Caco-2 (cell line): ENCODE data around the gene KLHL26. TPM values are rescaled to one million over a fixed set of nuclear protein-coding genes. Genes with fewer than 3 reads are reported as not detected.

Experiments used
- BruUV-seq: library from RNA; stranded (reverse); fragments of 400-500 nt; replicated peaks from 2 replicates; lab custom pipeline; 2021; lab: Mats Ljungman, UMichigan
- CTCF ChIA-PET: fragments of 300-600 bp; sonication (Branson Sonifier 250); formaldehyde crosslinking; loops from one replicate; lab custom pipeline; 2022; ENCODE audit warnings: antibody characterized with exemption; lab: Charles Lee
- POLR2A ChIA-PET: fragments of 300-600 bp; sonication (Branson Sonifier 250); formaldehyde crosslinking; loops from one replicate; lab custom pipeline; 2022; ENCODE audit warnings: antibody characterized with exemption; lab: Charles Lee
- DNase-seq, 2 experiments: peaks; one replicate each; pipeline versions ENCODE4 v3.0.0 to v3.0.0-alpha.2; 2020 to 2022
- H3K27me3 ChIP-seq: replicated peaks from 2 replicates; pipeline ENCODE4 v1.6.0; 2011; ENCODE audit warnings: low read length; ENCODE audit not compliant: control insufficient read depth, insufficient read depth
- H3K36me3 ChIP-seq: 2 replicates; pipeline ENCODE4 v1.5.1; 2011; ENCODE audit warnings: low read length; ENCODE audit not compliant: control insufficient read depth, insufficient read depth
- H3K4me1 ChIP-seq: fragments of 250-450 bp; sonication (Bioruptor Pico); 2 replicates; pipeline ENCODE4 v1.5.1; 2020; ENCODE audit warnings: mild to moderate bottlenecking
- H3K4me3 ChIP-seq: 2 replicates; pipeline ENCODE4 v1.5.1; 2011; ENCODE audit warnings: low read depth, mild to moderate bottlenecking, control low read depth, low read length
- H3K9me3 ChIP-seq: fragments of 250-450 bp; sonication (Bioruptor Pico); 2 replicates; pipeline ENCODE4 v1.5.1; 2020; ENCODE audit warnings: mild to moderate bottlenecking, moderate library complexity
- H3K27ac Mint-ChIP-seq: one replicate; pipeline ENCODE4 v1.8.0; 2022; ENCODE audit warnings: mixed read lengths; ENCODE audit not compliant: unreplicated experiment
- H3K27me3 Mint-ChIP-seq: one replicate; pipeline ENCODE4 v1.8.0; 2022; ENCODE audit warnings: mixed read lengths; ENCODE audit not compliant: insufficient read depth, unreplicated experiment
- H3K36me3 Mint-ChIP-seq: one replicate; pipeline ENCODE4 v1.8.0; 2022; ENCODE audit warnings: mild to moderate bottlenecking, mixed read lengths; ENCODE audit not compliant: insufficient read depth, unreplicated experiment
- H3K4me1 Mint-ChIP-seq: one replicate; pipeline ENCODE4 v1.8.0; 2022; ENCODE audit warnings: low read depth, mixed read lengths; ENCODE audit not compliant: unreplicated experiment
- H3K4me3 Mint-ChIP-seq: one replicate; pipeline ENCODE4 v1.8.0; 2022; ENCODE audit warnings: mild to moderate bottlenecking, moderate library complexity, mixed read lengths; ENCODE audit not compliant: unreplicated experiment
- H3K9me3 Mint-ChIP-seq: one replicate; pipeline ENCODE4 v1.8.0; 2022; ENCODE audit warnings: mixed read lengths; ENCODE audit not compliant: unreplicated experiment
- CTCF ChIP-seq, 2 experiments: fragments of 200-600 bp in 1 of 2; IDR thresholded peaks; 1 replicate in 1 of 2; 2 replicates in 1 of 2; pipeline versions ENCODE4 v1.5.1 to v1.8.0; 2011 to 2022; ENCODE audit warnings: antibody characterized with exemption in 1 of 2, control low read depth in 1 of 2, inconsistent platforms in 1 of 2, low read depth in 1 of 2, low read length in 1 of 2, mild to moderate bottlenecking in 1 of 2, moderate library complexity in 1 of 2; ENCODE audit not compliant: insufficient read depth in 1 of 2, severe bottlenecking in 1 of 2, unreplicated experiment in 1 of 2
- intact Hi-C: fragments of 100-400 bp; cut with micrococcal nuclease; formaldehyde crosslinking; loops from one replicate; pipeline ENCODE4 v1.10.0; 2022; ENCODE audit not compliant: unreplicated experiment
- total RNA-seq: library from RNA; stranded (reverse); gene quantifications from 2 replicates; pipeline ENCODE4 v1.2.3, GENCODE V29; 2022

KLHL26 gene
- total RNA-seq, 1 experiment from 2014 or later: 9.8 TPM

- Histone ChIP-seq H3K27me3 (no peaks in the 10 kb centered on the region), H3K4me3 (no peak overlapping the region), H3K9me3 (no peaks in the 10 kb centered on the region), H3K36me3 (no peaks in the 10 kb centered on the region), H3K4me1 (no peaks in the 10 kb centered on the region)
- no peak for DNase-seq
- no TSS peak for BruUV-seq
- H3K4me1 Mint-ChIP-seq: peaks cover under 1% of the 10 kb centered on the region
- H3K27ac Mint-ChIP-seq: no peak overlapping the region
- no peaks in the 10 kb centered on the region for H3K36me3 Mint-ChIP-seq
- no peak overlapping the region for H3K4me3 Mint-ChIP-seq
- intact Hi-C loops: no loop called here
- no peaks in the 10 kb centered on the region for H3K9me3 Mint-ChIP-seq
- no peak for TF ChIP-seq CTCF (IDR thresholded peaks at IDR 0.05; ENCODE audit: insufficient read depth in 1 of 2, low read depth in 1 of 2, low read length in 1 of 2, severe bottlenecking in 1 of 2, unreplicated experiment in 1 of 2)
- H3K27me3 Mint-ChIP-seq: peaks cover 4% of the 10 kb centered on the region
- POLR2A ChIA-PET: no interaction called here
- CTCF ChIA-PET: no interaction called here
These were observed 7.4 kb upstream of the KLHL26 start for GRCh38 chr19:18629166-18630088.

- Histone ChIP-seq H3K4me1 (peaks cover 15% of the 10 kb centered on the region), H3K36me3 (no peaks in the 10 kb centered on the region), H3K4me3 (no peak overlapping the region), H3K9me3 (no peaks in the 10 kb centered on the region), H3K27me3 (no peaks in the 10 kb centered on the region)
- Mint-ChIP-seq H3K27ac (no peak overlapping the region), H3K36me3 (peaks cover 9% of the 10 kb centered on the region), H3K4me3 (no peak overlapping the region), H3K27me3 (peaks cover 8% of the 10 kb centered on the region), H3K9me3 (no peaks in the 10 kb centered on the region), H3K4me1 (peaks cover 15% of the 10 kb centered on the region)
- CTCF ChIA-PET: interaction anchor here (0.6 kb wide), 1 partner anchor 112 kb away, joined by 3 read pairs; no protein-coding TSS in a partner anchor
- no peak for DNase-seq
- no TSS peak for BruUV-seq
- POLR2A ChIA-PET: no interaction called here
- TF ChIP-seq CTCF (IDR thresholded peaks at IDR 0.05; ENCODE audit: insufficient read depth in 1 of 2, low read depth in 1 of 2, low read length in 1 of 2, severe bottlenecking in 1 of 2, unreplicated experiment in 1 of 2): no peak
- intact Hi-C loops: no loop called here
These were observed 3.5 kb upstream of the KLHL26 start for GRCh38 chr19:18633321-18633720.

GRCh38 chr19:18634612-18635297, 2.1 kb upstream of the KLHL26 start:
- Mint-ChIP-seq H3K4me3 (no peak overlapping the region), H3K9me3 (no peaks in the 10 kb centered on the region)

More at GRCh38 chr19:18634612-18635297, 2.1 kb upstream of the KLHL26 start:
- POLR2A ChIA-PET: no interaction called here
- no peak overlapping the region for H3K4me3 ChIP-seq
- H3K27me3 ChIP-seq: no peaks in the 10 kb centered on the region
- no peak for DNase-seq
- Mint-ChIP-seq H3K4me1 (peaks cover 15% of the 10 kb centered on the region), H3K27ac (no peak overlapping the region), H3K27me3 (peaks cover 7% of the 10 kb centered on the region), H3K36me3 (peaks cover 9% of the 10 kb centered on the region)
- no peak for TF ChIP-seq CTCF (IDR thresholded peaks at IDR 0.05; ENCODE audit: insufficient read depth in 1 of 2, low read depth in 1 of 2, low read length in 1 of 2, severe bottlenecking in 1 of 2, unreplicated experiment in 1 of 2)
- peaks cover 15% of the 10 kb centered on the region for H3K4me1 ChIP-seq
- intact Hi-C loops: no loop called here
- CTCF ChIA-PET: interaction anchor here (0.5 to 1.1 kb wide), 2 partner anchors 63 to 212 kb away, joined by 3 to 4 read pairs; partner anchors contain the start of gene UBA52
- H3K36me3 ChIP-seq: no peaks in the 10 kb centered on the region
- H3K9me3 ChIP-seq: no peaks in the 10 kb centered on the region
- BruUV-seq: no TSS peak
